ENCODE measurements around the gene CRK. TPM values are rescaled to one million over a fixed set of nuclear protein-coding genes. Genes with fewer than 3 reads are reported as not detected.
"Not testable (repeated sequence)": the region's sequence is repeated elsewhere in the genome, so short reads cannot be mapped to it uniquely, and the experiment has no call there.

Gene CRK
- polyA plus RNA-seq, 5 donors, result 51.4 to 61.2 (median 54.1) TPM

DNA sequence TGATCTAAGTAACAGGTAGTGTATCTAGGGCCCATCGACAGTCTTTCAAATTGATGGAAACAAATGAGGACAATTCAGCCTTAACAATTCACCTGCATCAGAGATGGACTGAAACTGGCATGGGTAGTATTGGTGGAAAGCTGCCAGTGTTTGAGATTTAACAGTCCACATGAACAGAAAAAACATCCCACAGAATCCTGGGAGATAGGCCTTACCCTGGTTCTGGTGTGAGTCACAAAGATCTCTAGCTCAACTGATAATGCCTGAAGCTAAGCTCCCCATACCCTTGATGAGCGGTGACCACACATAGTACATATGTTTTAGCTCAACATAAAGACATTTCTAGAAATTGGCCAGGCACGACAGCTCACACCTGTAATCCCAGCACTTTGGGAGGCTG is 21.9 kb downstream of the CRK start:
- DNase-seq, result no peak

DNA sequence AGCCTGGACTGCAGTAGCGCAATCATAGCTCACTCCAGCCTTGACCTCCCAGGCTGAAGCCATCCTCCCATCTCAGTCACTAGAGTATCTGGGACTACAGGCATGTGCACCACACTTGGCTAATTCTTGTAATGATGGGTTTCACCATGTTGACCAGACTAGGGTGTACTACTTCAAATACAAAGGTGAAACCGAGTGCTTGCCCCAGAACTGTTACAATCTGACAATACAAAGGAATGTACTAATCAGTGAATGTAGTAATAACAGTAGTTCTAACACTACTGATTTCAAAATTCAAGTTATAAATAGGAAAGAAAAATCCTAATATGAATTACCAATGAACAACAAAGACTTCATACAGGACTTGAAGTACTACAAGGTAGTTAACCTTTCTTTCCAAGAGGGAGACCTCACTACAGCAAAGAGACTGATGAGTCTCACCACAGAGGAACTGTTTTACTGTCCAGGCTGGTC is 24.4 kb downstream of the CRK start:
- no peak for DNase-seq

DNA sequence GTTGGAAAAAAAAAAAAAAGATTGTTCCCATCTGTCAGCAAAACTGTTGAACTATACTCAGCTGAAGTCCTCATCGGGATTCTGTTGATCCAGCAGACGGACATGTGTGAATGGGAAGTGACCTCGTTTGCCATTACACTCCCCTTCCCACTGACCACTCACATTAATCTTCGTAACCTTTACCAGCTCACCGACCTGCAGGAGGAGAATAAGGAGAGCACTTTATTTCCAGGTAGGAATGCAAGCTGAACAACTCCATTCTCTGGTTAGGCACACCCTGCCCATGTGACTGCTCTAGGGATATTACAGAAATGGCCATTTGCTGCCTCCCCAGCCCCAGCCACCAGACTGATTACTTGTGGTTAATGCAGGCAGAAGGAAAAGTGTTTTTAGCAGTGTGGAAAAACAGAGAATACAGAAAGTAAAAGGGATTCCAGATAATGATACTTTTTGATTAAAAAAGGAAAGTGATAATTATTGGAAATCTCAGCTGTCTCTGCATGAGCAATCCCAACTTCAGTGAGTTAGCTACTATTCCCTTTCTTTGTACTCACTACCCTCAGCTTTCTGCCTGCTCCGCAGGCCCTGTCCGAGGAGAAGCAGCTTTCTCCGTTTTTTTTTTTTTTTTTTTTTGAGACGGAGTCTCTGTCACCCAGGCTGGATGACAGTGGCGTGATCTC is 32.4 kb downstream of the CRK start:
- no peak for DNase-seq

DNA sequence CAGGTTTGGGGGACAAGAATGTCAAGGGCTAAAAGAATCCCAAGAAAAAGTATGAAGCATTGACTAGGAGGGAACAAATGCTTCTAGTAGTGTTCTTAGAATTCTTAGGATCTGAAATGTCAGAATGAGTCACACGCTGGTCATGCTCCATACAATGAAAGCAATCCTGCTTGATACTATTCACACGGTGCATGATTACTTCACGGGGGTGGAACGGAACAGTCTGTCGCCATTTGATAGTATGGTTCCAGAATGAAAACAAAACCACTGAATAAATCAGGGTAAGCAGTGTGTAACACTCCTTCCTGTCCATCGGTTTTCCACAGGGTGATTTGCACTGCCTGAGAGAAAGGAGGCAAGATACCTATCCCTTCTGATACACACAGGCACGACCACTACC is 33.1 kb downstream of the CRK start:
- no peak for DNase-seq

DNA sequence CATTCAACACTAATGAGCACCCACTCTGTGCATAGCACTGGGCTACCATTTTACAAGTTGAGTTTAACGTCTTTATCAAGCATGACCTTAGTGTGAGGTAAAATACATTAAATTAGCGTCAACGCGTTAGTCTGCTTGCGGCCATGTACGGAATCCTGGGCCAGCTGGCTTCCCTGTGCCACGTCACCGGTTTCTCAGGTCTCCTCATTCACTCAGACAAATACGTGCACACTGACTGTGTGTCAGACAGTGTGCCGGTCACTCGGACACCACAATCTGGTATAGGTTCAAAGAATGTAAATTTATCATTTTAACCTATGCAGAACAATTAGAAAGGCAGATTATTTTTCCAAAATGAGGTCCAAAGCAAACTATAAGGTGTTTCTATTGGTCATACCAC is 34.6 kb downstream of the CRK start:
- no peak for DNase-seq

DNA sequence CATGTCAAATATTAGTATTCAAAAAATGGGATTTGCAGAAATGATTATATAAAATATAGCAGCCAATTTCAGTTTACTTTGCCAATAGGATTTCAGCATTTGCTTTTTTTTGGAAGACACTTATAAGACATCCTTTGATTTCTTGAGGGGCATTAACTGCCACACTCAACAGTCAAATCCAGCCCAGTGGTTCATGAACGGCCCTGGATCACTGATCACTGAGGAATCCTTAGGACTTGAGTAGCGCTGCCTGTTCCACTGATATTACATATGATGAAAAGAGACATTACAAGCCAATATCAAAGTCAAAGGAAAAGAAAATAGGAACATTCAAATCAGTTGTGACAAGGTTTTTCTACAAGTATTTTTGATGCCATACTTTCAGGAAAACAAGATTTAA is 35.1 kb downstream of the CRK start:
- DNase-seq, result no peak

DNA sequence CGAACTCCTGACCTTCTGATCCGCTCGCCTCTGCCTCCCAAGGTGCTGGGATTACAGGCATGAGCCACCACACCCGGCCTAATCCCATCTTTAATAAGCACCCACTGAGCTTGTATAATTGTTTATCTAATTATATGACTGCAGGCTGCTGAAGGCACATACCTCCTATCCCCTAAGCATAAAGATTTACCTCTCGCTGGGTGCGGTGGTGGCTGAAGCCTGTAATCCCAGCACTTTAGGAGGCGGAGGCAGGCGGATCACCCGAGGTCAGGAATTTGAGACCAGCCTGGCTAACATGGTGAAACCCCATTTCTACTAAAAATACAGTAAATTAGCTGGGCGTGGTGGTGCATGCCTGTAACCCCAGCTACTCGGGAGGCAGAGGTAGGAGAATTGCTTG is 35.9 kb downstream of the CRK start:
- no peak for DNase-seq

DNA sequence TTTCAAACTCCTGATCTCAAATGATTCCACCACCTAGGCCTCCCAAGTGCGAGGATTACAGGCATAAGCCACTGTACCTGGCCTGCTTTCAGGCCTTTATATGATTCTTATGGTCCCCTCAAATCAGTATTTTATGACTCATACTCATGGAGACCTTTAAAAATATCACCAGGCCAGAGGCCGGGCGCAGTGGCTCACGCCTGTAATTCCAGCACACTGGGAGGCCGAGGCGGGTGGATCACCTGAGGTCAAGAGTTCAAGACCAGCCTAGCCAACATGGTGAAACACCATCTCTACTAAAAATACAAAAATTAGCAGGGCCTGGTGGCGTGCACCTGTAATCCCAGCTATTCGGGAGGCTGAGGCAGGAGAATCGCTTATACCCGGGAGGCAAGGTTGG is 37.6 kb downstream of the CRK start:
- not testable (repeated sequence) for DNase-seq

DNA sequence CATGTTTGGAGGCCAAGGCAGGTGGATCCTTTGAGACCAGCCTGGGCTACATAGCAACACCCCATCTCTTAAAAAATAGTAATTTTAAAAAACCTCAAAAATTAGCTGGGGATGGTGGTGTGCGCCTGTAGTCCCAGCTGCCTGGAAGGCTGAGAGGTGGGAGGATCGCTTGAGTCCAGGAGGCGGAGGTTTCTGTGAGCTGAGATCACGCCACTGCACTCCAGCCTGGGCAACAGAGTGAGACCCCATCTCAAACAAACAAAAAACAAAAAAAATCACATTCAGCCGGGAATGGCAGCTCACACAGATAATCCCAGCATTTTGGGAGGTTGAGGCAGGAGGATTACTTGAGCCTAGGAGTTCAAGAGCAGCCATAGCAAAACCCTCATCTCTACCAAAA is 39.6 kb downstream of the CRK start:
- no peak for DNase-seq

DNA sequence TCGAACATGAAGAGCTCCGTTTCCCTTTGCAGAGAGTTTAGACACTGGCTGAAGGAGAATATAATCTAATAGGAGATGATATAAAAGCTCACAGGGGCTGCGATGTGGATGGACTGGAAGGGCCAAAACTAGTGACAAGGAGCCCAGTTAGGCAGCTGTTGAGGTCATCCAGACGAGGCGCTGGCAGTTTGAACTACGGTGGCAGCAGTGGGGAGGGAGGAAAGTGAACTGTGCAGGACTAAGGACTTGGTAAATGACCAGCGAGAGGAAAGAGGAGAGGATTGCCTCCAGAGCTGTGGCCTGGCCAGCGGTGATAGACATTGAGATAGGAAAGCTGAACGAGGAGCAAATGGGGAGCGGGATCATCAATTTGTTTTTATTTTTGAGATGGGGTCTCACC is 41.4 kb downstream of the CRK start:
- DNase-seq, result no peak

DNA sequence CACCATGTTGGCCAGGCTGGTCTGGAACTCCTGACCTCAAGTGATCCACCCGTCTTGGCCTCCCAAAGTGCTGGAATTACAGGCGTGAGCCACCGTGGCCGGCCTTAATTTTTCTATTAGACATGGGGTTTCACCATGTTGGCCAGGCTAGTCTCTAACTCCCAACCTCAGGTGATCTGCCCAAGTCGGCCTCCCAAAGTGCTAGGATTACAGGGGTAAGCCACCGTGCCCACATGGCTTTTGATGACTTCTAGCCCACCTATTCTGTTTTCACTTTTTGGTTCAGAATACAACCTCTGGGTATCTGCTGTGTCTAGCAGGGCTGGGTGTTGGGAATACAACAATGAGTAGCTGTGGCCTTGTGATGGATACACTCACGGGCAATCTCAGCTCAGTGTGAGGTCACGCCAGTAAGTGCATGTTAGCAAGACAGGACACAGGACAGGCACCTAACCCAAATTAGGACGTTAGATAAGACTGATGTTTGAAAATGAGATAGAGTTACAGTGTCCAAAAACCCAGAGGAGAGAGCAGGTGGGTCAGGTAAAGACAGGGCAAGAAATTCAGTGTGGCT is 41.9 kb downstream of the CRK start:
- no peak for DNase-seq

DNA sequence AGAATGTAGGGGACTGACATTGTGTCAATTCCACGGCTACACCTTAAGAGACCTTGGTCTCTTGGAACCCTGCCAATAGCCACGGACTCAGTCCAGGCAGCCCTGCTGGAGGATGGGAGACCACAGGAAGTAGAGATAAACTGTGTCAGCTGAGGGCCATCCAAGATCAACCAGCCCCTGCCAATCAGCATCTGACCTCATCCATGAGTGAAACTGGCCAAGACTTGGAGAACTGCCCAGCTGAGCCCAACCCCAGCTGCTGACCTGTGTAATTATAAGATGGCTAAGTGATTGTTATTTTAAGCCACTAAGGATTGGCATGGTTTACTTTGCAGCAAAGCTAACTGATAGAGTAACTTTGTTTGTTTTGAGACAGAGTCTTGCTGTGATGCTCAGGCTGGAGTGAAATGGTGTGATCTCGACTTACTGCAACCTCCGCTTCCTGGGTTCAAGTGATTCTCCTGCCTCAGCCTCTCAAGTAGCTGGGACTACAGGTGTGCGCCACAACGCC is 42.7 kb downstream of the CRK start:
- DNase-seq, result peak in 1 of 2 donors; percentile 16

DNA sequence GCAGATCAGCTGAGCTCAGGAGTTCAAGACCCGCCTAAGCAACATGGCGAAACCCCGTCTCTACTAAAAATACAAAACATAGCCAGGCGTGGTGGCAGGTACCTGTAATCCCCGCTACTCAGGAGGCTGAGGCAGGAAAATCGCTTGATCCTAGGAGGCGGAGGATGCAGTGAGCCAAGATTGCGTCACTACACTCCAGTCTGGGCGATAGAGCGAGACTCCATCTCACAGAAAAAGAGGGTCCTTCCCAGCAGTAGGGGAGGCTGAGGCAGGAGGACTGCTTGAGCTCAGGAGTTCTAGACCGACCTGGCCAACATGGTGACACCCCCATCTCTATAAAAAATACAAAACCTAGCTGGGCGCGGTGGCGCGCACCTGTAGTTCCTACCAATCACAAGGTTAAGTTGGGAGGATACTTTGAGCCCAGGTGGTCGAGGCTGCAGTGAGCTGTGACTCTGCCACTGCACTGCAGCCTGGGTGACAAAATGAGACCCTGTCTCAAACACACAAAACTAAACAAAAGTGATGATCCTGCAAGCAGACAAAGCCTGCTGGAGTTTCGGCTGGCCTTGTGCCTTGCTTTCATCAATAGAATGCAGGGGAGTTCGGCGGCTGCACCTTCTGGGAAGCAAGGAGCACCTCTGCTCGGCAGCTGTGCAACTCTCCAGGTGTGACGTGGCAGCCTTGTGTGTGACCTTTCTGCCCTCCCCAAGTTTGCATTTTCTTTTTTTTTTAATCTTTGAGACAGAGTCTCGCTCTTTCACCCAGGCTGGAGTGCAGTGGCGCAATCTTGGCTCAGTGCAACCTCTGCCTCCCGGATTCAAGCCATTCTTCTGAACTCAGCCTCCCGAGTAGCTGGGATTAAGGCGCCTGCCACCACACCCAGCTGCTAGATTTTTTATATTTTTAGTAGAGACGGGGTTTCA is 43.6 kb downstream of the CRK start:
- DNase-seq, result no peak

DNA sequence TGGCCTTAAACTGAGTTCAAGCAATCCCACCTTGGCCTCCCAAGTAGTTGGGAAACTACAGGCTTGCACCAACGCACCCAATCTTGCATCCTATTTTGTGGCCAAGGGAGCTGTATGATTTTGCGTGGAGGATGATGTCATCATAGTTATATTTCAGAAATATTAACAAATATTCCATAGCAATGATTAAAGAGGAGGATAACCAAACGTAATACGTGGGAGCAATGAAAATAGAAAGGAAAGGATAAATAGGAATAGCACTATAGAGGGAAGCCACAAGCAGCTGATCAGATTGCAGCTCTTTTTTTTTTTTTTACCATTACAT is 53.8 kb downstream of the CRK start:
- DNase-seq, result no peak

DNA sequence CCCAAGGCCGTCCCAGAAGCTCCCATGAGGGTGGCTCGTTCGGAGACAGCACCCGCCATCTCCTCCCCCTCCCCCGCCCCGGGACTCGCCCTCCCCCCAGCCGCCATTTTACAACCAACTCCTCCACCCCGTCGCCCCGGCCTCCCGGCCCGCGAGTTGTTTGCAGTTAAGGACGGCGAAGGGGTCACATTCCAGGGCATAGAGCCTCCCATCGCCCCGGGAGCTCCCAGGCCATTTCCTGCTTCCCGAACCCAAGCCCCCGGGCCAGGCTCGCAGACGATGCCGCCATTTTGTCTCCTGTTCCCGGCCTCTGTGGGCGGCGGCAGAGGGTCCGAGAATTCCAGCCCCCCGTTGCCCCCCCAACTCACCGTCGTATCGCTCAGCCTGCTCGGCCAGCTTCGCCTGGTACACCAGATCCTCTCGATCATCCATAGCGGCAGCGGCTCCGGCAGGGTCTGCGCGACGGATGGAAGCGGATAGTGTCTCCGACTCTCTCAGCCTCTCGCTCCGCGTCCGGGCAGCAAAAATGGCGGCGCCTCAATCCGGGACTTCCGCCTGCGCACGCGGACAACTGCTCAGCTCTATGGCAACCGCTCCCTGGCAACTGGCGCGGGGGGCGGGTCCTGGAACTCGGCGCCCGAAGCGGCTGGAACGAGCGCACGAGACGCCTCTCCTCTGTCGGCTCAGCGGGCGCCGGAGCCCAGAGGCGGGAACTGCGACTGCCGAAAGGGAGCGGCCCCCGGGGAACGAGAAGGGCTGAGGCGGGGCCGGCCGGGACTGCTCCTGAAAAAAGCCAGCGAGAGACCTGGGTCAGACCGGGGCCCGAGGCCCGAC is 56.1 kb downstream of the CRK start, which contains the start of gene YWHAE:
Gene YWHAE, minus strand, starts transcription at position 544 of the 834 bp plus-strand sequence. Its CDS starts 112 bp downstream, at position 432.
- peak; percentile 96 to 97 for DNase-seq

DNA sequence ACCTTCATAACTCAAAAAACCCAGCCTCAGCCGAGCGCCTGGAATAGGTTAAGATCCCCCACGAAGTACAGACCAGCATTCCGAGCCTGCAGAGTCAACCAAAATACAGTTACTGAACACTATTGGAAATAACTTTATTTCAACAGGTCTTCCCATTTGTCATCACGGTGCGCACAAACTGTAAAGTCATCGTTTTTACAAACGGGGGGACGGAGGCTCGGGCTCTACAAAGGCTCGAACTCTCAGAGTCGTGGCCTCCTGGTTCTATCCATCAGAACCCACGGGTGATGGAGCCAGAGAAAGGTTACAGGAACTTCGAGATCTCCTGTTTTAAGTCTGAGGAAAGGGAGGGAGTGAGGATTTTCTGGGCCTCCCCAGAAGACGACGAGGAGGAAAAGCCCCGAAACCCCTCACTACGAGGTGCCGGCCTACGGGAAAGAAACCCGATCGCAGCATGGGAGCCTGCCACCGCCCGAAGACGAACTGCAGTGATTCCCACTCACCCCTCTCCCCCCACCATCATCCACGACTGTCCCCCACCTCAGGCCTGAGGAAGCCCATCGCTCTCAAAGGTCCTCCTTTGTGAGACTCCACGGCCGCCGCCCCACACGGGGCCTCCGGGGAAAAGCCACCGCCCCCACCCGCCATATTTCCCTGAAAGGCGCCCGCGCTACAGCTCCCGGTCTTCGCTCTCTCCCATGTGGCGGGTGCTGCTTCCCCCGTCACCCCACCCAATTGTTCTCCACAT is 56.9 kb downstream of the CRK start:
- peak; percentile 20 to 38 for DNase-seq

DNA sequence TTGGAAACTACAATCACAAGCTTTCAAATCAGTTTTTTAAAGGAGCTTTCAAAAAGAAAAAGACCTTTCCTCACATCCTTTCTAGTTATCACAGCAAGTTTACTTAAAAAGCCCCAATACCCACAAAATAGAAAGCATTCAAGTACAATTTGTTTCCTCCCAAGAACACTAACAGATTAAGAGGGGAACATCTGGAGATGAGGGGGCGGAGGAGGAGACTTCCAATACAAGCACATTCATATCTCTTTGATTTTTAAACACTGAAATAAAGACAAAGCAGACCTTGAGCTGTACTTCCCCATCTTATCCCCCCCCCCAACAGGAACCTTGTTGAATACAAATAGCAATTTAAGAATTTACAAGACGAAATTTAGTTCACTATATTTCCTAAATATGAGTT is 58.0 kb downstream of the CRK start:
- no peak for DNase-seq

DNA sequence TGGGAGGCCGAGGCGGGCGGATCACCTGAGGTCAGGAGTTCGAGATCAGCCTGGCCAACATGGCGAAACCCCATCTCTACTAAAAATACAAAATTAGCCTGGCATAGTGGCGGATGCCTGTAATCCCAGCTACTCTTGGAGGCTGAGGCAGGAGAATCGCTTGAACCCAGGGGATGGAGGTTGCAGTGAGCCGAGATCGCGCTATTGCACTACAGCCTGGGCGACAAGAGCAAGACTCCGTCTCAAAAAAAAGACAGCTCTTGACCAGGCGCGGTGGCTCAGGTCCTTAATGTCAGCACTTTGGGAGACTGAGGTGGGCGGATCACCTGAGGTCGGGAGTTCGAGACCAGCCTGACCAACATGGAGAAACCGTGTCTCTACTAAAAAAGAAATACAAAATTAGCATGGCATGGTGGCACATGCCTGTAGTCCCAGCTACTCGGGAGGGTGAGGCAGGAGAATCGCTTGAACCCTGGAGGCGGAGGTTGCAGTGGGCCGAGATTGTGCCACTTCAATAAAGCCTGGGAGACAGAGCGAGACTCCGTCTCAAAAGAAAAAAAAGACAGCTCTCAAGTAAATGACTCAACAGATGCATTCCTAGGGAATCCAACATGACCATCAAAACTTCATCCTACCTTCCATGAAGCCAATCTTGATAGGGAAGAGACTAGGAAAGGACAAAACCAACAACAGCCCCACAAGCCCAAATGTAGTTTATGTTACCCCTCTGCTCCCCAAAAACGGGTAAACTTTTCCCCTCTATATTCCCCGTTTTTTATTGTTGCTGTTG is 60.0 kb downstream of the CRK start:
- not testable (repeated sequence) for DNase-seq

DNA sequence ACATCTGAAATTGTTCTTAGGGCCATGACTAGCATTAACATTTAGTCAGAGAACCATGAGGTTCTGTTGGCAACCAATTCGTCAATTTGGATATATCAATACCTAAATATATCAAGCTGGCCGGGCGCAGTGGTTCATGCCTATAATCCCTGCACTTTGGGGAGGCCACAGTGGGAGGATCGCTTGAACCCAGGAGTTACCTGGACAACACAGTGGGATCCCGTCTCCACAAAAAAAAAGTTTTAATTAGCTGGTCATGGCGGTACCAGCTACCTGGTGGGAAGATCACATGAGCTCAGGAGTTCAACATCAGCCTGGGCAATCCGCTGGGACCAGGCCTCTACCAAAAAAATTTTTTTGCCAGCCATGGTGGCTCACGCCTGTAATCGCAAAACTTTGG is 64.5 kb downstream of the CRK start:
- no peak for DNase-seq

All from right lung (tissue), 5 donors.